Mesothelial cell of epicardium (in vitro differentiated cells): Measurements from ENCODE around the gene LAMC2. TPM values are rescaled to one million over a fixed set of nuclear protein-coding genes. Genes with fewer than 3 reads are reported as not detected.

Experiments
- DNase-seq, 2 experiments: peaks; one replicate each; pipeline ENCODE4 v3.0.0; 2021; ENCODE audit warnings: low spot score in 2 of 2; ENCODE audit not compliant: unreplicated experiment in 2 of 2
- H3K27ac Mint-ChIP-seq: 2 replicates; pipeline ENCODE4 v1.8.0; 2021; ENCODE audit warnings: mixed read lengths
- H3K27me3 Mint-ChIP-seq: 2 replicates; pipeline ENCODE4 v1.8.0; 2021; ENCODE audit warnings: low read depth, mixed read lengths
- H3K36me3 Mint-ChIP-seq: 2 replicates; pipeline ENCODE4 v1.8.0; 2021; ENCODE audit warnings: mixed read lengths
- H3K4me1 Mint-ChIP-seq: 2 replicates; pipeline ENCODE4 v1.8.0; 2021; ENCODE audit warnings: mixed read lengths
- H3K4me3 Mint-ChIP-seq: 2 replicates; pipeline ENCODE4 v1.8.0; 2021; ENCODE audit warnings: mild to moderate bottlenecking, moderate library complexity, mixed read lengths
- H3K9me3 Mint-ChIP-seq: 2 replicates; pipeline ENCODE4 v1.8.0; 2021; ENCODE audit warnings: mixed read lengths
- CTCF ChIP-seq: fragments of 200-600 bp; sonication (generic); IDR thresholded peaks from one replicate; pipeline ENCODE4 v1.5.0; 2021; ENCODE audit warnings: antibody characterized with exemption; ENCODE audit not compliant: unreplicated experiment
- total RNA-seq: library from RNA; stranded (reverse); gene quantifications from 3 replicates; pipeline ENCODE4 v1.2.1, GENCODE V29; 2021

LAMC2 gene
- total RNA-seq, 1 donor from 2014 or later: 10.4 TPM

- Mint-ChIP-seq H3K4me3 (no peak overlapping the region), H3K27ac (no peak overlapping the region)
- no peak for TF ChIP-seq CTCF
Observed at GRCh38 chr1:183248989-183249691, 63.1 kb downstream of the LAMC2 start.

GRCh38 chr1:183249941-183250452 is 63.9 kb downstream of the LAMC2 start:
- no peaks in the 10 kb centered on the region for H3K4me1 Mint-ChIP-seq
- H3K9me3 Mint-ChIP-seq: peaks cover 29% of the 10 kb centered on the region
- H3K27ac Mint-ChIP-seq: no peak overlapping the region
- H3K27me3 Mint-ChIP-seq: no peaks in the 10 kb centered on the region
- DNase-seq: no peak
- peaks cover 2% of the 10 kb centered on the region for H3K36me3 Mint-ChIP-seq
- no peak for TF ChIP-seq CTCF
- no peak overlapping the region for H3K4me3 Mint-ChIP-seq

More at GRCh38 chr1:183248989-183249691, 63.1 kb downstream of the LAMC2 start:
- no peaks in the 10 kb centered on the region for H3K4me1 Mint-ChIP-seq
- peaks cover 22% of the 10 kb centered on the region for H3K9me3 Mint-ChIP-seq
- H3K27me3 Mint-ChIP-seq: no peaks in the 10 kb centered on the region
- DNase-seq: no peak
- peaks cover 2% of the 10 kb centered on the region for H3K36me3 Mint-ChIP-seq

- Mint-ChIP-seq H3K4me1 (no peaks in the 10 kb centered on the region), H3K4me3 (no peak overlapping the region), H3K36me3 (peaks cover 2% of the 10 kb centered on the region), H3K27me3 (no peaks in the 10 kb centered on the region), H3K9me3 (peaks cover 32% of the 10 kb centered on the region), H3K27ac (no peak overlapping the region)
- TF ChIP-seq CTCF: no peak
- no peak for DNase-seq
Observed at GRCh38 chr1:183251101-183251958, 65.3 kb downstream of the LAMC2 start.

GRCh38 chr1:183251959-183252450 is 65.9 kb downstream of the LAMC2 start:
- H3K4me3 Mint-ChIP-seq: no peak overlapping the region
- no peaks in the 10 kb centered on the region for H3K4me1 Mint-ChIP-seq
- no peak for DNase-seq
- H3K9me3 Mint-ChIP-seq: peaks cover 32% of the 10 kb centered on the region
- H3K27ac Mint-ChIP-seq: no peak overlapping the region
- no peaks in the 10 kb centered on the region for H3K27me3 Mint-ChIP-seq
- H3K36me3 Mint-ChIP-seq: peaks cover 2% of the 10 kb centered on the region
- TF ChIP-seq CTCF: no peak

GRCh38 chr1:183255073-183255472 is 69.0 kb downstream of the LAMC2 start:
- H3K36me3 Mint-ChIP-seq: peaks cover 2% of the 10 kb centered on the region
- H3K4me1 Mint-ChIP-seq: no peaks in the 10 kb centered on the region
- no peak overlapping the region for H3K4me3 Mint-ChIP-seq
- DNase-seq: no peak
- peaks cover 29% of the 10 kb centered on the region for H3K9me3 Mint-ChIP-seq
- no peak overlapping the region for H3K27ac Mint-ChIP-seq
- TF ChIP-seq CTCF: no peak
- no peaks in the 10 kb centered on the region for H3K27me3 Mint-ChIP-seq
